ENCODE data around the gene PRKN.

- TF ChIP-seq NFRKB (IDR thresholded peaks at IDR 0.05) (no peak), SP1 (IDR thresholded peaks at IDR 0.05) (no peak), SUZ12 (IDR thresholded peaks at IDR 0.05) (no peak), TARDBP (IDR thresholded peaks at IDR 0.05) (no peak), FOXM1 (IDR thresholded peaks at IDR 0.05; ENCODE audit: borderline replicate concordance) (no peak), HDGF (IDR thresholded peaks at IDR 0.05; ENCODE audit: borderline replicate concordance) (no peak), BHLHE40 (IDR thresholded peaks at IDR 0.05; ENCODE audit: borderline replicate concordance) (no peak), FOXK2 (IDR thresholded peaks at IDR 0.05) (no peak), ARNT (IDR thresholded peaks at IDR 0.05) (no peak)
These were observed 1367.0 kb downstream of the PRKN start for GRCh38 chr6:161360520-161360919.

Data from HEK293T (cell line).